GM18907 (cell line): ENCODE measurements around the gene TLR6.

Source experiments
- ATAC-seq: cut with Tn5 transposase; IDR thresholded peaks from one replicate; pipeline ENCODE4 v1.9.1; 2021; ENCODE audit warnings: mild to moderate bottlenecking, moderate library complexity; ENCODE audit not compliant: unreplicated experiment

TLR6 gene, protein sequence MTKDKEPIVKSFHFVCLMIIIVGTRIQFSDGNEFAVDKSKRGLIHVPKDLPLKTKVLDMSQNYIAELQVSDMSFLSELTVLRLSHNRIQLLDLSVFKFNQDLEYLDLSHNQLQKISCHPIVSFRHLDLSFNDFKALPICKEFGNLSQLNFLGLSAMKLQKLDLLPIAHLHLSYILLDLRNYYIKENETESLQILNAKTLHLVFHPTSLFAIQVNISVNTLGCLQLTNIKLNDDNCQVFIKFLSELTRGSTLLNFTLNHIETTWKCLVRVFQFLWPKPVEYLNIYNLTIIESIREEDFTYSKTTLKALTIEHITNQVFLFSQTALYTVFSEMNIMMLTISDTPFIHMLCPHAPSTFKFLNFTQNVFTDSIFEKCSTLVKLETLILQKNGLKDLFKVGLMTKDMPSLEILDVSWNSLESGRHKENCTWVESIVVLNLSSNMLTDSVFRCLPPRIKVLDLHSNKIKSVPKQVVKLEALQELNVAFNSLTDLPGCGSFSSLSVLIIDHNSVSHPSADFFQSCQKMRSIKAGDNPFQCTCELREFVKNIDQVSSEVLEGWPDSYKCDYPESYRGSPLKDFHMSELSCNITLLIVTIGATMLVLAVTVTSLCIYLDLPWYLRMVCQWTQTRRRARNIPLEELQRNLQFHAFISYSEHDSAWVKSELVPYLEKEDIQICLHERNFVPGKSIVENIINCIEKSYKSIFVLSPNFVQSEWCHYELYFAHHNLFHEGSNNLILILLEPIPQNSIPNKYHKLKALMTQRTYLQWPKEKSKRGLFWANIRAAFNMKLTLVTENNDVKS

DNA sequence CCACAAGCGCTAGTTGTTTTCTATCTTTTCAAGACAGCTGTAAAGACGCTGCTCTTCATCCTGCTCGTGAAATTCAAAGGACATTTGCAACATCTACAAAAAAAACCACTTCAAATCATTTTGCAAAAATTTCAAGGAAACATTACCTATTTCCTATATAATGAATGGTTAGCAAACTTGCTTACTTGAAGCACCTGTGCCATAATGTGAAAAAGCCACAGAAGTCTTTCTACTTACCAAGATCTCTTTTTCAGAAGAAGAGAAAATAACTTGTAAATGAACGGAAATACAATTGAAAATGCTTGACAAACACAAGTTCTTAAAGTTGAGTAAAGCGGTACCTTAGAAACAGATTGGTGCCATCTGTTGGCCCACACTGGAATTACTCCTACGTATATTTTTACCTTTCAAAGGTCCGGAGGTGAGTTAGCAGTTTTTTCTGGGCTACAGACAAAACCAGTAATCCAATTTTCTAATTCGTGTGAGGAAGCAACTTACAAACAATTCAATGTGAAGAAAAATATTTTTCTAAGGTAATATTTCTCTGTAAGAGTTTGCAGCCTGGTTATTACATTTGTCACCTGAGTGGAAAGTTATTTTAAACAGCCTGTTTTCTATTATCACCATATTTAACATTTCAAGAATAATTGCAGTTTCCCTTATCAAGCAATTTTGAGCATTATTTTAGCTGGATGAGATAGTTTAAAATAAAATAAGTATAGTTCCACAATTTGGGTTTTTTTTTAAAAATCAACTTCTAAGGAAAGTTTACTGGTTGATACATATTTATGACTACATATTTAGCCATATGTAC lies at the start of gene TLR6:
TLR6 (minus strand) TSS at position 294 of the 814 bp plus-strand sequence. CDS start 27,344 bp downstream, outside the sequence.
- peak; percentile 48 for ATAC-seq

DNA sequence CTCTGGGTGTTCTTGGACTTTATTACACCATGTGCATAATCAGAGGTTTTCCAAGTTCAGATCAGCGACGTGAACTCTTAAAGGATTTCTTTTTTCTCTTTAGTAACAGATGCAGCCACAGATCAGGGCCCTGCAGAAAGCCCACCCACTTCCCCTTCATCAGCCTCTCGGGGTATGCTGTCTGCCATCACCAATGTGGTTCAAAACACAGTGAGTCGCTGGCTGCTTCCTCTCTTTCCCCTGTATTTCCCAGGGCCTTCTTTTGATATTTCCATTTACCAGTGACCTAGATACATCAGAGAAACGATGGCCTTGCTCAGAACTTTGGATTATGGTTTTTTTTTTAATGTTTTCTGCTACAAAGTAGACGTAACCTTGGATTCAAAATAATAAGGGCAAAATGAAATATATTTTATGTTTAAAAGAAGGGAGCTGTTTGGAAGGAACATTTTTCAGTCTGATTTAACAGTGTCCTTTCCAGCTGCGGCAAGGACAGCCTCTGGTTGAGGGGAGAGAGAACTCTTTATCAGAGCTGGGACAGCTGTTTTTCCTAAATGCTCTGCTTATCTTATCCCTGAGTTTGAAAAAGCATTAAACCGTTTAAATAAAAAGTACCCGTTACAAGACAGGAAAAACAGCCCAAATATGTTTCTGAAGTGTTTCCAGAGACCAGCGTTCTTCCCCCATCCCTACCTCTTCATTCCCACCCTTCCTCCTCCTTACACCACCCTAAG lies 49.2 kb upstream of the TLR6 start:
- ATAC-seq, result no peak

DNA sequence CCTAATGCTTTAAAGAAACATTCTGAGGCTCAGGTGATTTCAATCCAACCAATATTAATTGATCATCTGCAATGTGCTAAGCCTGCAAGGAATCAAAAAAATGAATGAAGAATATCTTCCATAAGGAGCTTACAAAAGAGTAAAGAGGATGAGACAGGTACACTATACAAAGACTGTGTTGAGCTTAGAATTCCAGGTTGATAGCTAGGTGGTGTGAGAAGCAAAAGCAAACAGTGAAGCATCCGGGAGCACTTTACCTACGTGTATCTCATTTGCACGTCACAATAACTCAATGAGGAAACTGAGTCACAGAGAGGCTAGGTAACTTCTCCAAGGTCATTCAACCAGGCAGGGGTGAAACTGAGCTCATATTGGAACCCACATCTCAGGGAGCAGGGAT lies 48.1 kb upstream of the TLR6 start:
- ATAC-seq, result no peak

DNA sequence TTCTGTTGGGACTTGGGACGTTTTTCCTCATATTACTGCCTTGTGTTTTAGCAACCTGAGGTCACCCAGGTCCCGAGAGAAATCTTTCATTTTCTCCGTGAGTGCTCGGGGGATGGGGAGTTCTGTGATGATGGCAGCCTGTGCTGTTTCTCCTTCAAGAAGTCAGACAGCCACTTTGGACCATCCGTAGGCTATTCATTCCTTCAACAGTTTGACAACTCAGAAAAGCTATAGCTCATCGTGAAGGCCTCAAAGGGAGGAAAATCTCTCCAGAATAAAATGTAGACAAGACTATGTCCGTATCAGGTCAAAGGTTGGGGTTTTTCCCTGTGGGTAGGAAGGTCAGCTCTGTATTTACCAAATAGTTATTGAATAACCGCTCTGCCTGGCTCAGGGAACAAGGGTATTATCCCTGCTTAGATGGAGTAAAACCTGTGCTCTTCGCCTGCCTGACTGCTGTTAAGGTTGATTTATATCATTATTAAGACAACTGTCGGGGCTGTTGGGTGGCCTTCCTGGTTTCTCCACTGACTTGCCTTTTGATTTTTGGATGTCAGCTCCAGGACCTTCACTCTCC lies 47.6 kb upstream of the TLR6 start:
- no peak for ATAC-seq

DNA sequence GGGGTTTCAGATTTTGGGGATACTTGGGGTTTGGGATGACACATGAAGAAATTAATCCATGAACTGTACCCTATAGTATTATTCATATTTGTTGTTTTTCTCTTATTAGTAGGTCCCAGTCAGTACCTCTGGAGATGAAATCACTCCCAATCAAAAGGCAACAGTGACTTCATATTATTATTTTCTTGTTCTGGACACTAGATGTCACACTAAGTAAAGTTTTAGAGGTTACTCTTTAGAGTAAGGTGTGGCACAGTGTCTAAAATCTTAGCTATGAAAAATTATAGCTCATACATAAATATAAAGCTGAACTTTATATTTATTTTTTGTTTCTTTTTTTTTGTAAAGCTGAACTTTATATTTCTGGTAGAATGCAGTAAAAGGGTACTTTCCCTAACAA lies 46.1 kb upstream of the TLR6 start:
- peak; percentile 55 for ATAC-seq

DNA sequence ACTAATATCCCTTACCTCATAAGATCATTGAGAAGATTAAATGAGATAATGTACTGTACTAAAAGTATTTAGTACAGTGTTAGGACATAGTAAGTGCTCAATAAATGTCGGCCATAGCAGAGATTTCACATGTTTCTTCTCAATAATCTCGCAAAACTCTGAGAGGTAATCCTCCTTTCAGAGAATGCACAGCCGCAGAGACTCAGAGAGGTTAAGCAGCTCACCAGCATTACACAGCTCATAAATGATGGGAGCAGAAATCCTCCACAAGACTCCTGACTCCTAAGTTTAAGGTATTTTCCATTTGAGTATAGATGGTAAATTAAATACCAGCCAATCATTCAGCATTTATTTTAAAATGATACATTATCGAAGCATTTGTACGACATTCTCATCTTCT lies 45.6 kb upstream of the TLR6 start:
- ATAC-seq, result no peak

DNA sequence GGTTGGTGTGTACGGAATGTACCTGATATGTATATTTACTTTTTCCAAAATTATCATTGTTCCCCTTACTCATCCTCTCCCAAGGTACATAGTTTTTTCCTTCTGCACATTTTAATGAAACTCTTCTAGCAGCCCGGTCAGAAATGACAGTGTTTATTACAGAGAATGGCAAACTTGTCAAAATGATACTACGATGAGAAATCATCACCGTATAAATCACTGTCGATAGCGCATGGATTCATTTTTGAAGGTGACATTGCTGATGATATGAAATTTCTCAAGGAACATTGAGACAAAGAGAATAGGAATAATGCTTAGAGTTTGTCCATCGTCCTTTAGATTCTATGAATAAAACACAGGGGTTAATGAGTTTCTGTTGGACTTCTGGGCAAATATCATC lies 41.6 kb upstream of the TLR6 start:
- ATAC-seq, result no peak

DNA sequence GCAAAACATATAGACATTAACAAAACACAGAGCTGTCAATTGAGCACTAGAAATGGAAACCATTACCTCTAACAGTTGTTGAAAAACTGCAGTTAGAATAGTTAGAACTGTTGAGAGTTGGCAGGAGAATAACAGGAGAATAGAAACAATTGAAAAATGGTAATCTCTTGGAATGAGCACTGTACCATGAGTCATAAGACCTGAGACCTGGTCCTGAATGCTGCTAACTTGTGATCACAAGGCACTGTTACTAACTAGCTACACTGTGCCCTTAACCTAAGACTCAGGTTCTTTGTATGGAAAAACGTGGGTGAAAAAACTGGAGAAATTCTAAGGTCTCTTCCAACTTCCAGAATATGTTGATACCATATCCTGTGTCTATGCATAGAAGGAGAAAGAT lies 40.3 kb upstream of the TLR6 start:
- ATAC-seq, result no peak

DNA sequence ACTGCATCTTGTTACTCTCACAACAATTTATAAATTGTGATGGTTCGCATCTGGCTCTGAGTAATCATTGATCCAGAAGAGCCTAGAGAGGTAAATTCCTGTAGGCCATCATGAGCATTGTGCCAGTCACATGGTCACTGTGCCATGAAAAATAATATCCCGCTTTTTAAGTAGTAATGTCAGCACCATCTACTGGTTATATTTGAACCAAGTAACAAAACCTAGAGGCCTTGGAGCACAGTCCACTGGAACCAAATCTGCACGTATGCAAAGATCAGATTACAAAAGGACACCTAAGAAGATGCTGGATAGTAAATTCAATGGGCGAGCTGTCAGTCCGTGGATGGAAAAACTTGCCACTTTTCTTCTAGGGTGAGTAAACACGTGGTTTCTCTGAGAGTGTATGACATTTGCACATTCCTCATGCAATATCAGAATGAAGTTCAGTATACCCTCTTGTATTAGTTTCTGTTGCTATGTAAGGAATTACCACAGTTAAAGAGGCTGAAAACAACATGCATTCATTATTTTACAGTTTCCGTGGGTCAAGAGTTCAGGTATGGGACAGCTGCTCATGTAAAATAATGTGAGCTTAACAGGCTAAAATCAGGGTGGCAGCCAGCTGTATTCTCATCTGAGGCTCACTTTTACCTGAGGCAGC lies 37.8 kb upstream of the TLR6 start:
- ATAC-seq, result no peak

DNA sequence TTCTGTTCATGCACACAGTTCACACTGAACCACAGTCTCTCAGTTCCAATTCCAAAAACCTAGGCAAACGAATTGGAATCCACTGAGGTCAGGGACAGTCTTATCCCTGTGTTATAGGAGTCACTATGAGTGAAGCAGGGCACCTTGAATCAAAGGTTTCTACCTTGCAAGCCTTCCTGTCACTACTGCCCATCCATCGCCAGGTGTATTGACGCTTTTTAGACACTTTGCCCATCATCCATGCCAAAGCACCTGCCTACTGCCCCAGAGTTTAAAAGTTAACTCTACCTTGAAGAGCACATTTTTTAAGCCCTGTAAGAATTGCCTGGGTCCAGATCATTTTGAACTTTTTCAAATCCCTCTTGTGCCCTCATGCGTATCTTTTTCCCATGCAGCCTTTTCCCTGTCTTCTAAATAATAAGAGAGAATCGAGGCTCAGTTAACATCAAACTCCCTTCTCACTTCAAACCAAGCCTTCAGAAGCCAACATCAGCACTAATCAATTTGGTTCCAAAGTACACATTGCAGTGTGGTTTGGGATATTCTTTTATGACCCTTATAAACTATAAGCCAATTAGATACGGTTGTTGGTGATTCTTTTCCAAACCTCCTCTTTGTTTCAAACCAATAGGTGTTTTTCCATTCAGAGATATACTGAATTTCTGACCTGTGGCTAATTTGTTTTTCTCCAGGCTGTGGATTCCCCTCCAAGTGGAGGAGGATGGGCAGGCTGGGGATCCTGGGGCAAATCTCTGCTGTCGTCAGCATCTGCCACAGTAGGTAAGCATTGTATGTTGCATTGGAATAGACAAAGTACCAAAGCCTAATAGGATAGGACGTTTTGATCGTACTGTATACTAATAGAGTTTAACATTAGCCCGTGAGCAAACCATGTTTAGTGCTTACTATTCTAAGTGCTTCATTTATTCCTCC lies 34.7 kb upstream of the TLR6 start:
- ATAC-seq, result no peak

DNA sequence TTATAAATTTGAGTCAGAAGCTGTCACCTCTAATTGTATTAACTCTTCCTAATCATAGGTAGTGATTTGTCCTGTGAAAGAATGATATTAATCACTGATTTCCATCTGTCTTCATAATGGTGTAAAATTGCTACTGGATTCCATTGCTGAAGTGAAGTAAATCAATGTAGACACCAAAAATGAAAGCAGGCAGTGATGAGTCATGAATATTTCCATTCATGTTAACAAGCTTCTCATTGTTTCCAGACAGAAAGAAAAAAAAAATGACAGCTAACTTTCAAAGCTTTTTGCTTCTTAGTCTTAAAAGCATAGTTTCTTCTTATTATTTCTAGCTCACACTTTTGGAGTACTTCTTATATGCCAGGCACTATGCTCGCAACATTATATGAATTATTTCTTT lies 32.5 kb upstream of the TLR6 start:
- ATAC-seq, result peak; percentile 68

DNA sequence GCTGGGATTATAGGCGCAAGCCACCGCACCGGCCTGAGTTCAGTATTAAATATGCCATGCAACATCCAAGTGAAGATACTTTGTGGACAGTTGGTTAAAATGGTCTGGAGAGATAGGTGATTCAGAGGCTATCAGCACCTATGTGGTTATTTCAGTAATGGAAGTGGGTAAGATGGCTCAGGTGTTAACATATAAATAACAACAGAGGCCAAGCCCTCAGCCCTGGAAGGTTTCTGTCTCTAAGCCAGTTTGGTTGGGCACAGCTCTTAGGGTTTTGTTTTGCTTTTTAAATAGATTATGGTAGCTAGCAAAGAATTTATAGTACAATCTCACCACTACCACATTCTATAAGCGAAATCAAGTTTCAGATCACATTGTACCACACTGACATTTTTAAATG lies 27.6 kb upstream of the TLR6 start:
- ATAC-seq, result no peak

DNA sequence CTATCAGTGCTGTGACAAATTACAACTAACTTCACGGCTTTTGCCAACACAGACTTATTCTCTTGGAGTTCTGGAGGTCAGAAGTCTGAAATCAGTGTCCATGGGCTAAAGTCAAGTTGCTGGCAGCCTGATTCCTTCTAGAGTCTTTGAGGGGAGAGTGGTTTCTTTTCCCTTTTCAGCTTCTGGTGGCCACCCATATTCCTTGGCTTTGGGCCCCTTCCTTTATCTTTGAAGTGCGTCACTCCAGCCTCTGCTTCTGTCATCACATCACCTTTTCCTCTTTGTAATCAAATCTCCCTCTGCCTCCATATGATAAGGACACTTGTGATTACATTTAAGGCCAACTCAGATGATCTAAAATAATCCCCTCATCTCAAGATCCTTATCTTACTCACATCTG lies 20.0 kb upstream of the TLR6 start:
- no peak for ATAC-seq

DNA sequence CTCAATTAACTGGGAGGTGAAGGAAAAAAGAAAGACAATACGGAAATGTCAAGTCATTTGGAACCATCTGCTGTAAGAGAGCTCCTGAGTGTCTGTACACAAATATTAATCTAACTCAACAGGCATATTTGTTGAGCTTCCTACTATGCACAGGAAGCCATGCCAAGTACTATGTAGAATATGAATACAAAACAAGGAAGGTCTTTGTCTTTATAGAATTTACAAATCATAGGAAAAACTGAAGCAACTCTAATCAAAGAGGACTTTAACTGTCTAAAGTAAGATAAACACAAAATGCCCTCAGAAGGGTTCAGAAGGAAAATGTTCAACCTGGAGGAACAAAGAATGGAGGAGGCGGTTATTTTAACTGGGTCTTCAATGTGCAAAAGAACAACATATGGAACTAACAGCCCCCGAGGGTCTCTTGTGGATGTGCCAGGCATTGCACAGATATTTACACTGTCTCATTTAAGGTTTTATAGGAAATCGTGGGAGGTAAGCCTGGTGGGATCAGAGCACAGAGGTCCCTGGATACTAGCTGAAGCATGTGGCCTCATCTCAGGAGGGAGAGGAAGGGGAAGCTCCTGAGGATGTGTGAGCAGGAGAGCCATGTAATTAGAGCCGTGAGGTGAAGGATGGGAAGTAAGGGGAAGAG lies 16.8 kb upstream of the TLR6 start:
- no peak for ATAC-seq

DNA sequence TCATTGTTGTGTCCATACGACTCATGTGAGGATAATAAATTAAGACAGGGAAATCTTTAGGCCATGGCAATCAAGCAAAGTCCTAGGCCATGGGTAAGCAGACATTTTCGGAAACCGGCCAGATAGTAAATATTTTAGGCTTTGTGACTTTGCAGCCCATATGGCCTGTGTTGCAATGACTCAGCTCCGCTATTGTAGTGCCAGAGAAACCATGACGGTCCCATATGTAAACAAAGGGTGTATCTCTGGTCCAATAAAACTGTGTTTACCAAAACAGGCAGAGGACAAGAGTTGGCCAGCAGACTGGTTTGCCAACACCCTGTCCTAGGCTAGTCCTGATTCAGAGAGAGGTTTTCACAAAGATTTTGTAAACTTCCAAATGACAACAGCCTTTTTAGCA lies 16.0 kb upstream of the TLR6 start:
- ATAC-seq, result no peak

DNA sequence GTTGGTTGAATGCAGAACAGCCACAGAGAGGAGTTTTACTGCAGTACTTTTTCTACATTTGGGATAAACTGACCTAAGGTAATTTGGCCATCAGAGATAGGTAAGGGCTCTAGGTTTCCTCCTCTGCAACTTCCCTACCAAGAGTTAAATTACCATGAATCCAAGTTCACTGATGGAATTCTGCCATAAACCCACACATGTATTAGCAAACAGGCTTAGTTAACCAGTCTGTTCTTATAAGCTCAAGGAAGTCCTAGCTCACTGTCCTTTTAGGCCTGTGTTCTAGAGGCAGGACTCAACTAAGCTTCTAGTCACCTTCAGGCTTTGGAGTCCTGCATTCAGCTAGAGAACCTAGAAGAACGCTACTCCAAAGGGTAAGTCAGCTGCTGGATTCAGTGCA lies 15.0 kb upstream of the TLR6 start:
- ATAC-seq, result no peak

DNA sequence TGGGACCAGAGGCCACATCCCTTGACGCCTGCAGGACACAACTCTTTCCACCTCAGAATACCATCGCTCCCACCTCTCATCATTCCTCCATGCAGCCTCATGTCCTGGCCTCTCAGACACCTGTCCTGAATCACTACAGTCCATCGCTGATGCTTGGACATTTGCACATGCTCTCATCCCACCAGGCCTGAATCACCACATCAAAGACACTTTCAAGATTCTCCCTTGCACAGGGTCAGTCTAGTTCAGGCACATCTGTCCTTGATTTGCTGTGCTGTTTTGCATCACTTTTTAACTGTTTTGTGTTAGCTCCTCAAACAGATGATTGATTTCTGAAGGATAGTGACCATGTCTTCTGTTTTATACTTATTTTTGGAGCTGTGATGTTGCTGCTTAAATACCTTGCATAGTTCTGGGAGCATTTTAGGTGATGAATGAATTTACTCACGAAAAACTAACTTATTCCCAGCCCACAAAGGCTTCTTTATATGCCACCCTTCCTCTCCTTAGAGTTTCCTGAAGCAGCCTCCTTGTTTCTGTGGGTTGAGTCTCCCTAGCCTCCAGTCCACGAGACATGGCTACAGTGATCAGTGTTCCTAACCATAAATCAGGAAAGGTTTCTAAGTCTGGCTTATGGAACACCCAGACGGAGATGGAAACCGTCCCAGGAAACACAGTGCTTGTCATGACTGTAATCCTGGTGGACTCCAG lies 13.6 kb upstream of the TLR6 start:
- no peak for ATAC-seq

DNA sequence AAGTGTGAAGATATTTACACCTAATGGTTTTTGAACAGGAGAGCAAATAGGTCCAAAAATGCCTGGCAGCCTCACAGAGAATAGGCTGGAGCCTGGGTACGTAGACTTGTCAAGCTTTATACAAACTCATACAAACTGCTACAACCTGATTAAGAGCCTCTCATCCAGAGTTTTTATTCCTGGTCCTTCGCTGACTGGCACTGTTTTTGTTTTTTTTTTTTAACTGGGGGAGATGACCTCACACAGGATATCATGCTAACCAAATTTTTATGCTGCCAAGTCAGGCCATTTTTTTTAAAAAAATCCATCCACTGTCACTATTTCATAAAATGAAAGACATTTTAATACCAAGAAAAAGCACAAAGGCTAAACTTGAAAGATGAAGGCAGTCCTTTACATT lies 12.9 kb upstream of the TLR6 start:
- ATAC-seq, result no peak
